ENCODE measurements around the gene TSEN15. TPM values are rescaled to one million over a fixed set of nuclear protein-coding genes. Genes with fewer than 3 reads are reported as not detected.
A peak's percentile ranks its signal among the peaks of the same experiment; 100 is the strongest.

TSEN15 gene
- total and polyA plus RNA-seq, 9 of the 15 experiments (the other 6 are each of a cell fraction or from before 2014, with no cell fraction given), result 25.6 to 121 (median 91.3) TPM

DNA sequence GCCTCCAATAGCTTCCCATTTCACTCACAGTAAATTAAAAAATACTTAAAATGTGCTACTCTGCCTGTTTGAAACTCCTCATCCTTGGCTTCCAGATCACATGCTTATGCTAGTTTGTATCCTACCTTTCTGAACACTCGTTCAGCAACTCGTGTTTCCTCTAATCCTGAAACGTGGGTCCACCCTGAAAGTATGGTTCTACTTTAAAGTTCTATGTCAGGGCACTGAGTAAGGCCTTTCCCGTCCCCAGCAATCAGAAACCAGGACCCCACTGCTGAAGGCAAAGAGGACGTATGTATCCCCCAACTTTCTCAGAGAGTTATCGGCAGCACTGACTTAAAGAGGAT lies 419 bp upstream of the TSEN15 start (continued):
- TF ChIP-seq, protein P1, sequence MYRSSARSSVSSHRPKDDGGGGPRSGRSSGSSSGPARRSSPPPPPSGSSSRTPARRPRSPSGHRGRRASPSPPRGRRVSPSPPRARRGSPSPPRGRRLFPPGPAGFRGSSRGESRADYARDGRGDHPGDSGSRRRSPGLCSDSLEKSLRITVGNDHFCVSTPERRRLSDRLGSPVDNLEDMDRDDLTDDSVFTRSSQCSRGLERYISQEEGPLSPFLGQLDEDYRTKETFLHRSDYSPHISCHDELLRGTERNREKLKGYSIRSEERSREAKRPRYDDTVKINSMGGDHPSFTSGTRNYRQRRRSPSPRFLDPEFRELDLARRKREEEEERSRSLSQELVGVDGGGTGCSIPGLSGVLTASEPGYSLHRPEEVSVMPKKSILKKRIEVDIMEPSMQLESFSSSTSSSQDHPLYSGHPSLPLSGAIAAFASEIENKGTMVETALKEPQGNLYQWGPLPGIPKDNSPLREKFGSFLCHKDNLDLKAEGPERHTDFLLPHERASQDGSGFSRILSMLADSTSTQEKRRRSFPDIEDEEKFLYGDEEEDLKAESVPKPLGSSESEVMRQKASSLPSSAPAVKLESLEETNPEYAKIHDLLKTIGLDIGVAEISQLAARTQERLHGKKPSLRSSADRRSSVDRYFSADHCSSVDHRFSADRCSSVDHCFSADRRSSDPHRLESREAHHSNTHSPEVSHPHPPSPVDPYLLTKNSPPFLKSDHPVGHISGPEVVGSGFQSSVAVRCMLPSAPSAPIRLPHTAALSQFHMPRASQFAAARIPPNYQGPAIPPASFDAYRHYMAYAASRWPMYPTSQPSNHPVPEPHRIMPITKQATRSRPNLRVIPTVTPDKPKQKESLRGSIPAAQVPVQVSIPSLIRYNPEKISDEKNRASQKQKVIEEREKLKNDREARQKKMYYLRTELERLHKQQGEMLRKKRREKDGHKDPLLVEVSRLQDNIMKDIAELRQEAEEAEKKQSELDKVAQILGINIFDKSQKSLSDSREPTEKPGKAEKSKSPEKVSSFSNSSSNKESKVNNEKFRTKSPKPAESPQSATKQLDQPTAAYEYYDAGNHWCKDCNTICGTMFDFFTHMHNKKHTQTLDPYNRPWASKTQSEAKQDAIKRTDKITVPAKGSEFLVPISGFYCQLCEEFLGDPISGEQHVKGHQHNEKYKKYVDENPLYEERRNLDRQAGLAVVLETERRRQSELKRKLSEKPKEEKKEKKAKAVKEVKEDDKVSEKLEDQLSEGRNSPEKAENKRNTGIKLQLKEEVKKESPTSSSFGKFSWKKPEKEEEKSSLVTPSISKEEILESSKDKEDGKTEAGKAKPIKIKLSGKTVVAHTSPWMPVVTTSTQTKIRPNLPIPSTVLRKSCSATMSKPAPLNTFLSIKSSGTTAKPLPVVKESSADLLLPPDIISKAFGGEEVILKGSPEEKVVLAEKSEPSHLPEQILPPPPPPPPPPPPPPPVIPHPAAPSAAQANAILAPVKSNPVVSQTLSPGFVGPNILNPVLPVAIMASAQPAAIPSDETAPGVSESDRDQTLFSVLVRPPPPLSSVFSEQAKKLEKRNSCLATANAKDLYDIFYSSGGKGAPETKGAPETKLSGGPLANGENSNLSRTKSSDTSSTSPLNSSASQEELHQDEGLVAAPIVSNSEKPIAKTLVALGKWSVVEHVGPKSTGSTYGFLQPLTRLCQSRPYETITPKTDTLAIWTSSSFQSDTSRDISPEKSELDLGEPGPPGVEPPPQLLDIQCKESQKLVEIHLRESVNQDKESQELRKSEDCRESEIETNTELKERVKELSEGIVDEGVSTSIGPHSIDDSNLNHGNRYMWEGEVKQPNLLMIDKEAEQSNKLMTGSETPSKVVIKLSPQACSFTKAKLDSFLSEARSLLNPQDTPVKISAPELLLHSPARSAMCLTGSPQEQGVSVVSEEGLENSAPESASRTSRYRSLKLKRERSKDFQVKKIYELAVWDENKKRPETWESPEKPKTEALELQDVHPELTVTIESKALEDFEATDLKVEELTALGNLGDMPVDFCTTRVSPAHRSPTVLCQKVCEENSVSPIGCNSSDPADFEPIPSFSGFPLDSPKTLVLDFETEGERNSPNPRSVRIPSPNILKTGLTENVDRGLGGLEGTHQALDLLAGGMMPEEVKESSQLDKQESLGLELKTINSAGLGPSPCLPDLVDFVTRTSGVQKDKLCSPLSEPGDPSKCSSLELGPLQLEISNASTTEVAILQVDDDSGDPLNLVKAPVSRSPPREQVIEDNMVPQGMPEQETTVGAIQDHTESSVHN (IDR thresholded peaks at IDR 0.05; ENCODE audit: borderline replicate concordance in 1 of 2, low read depth in 1 of 2), result peak in 1 of 2 experiments; percentile 49; a peak in 1 of 4 replicates
- TF ChIP-seq FOXK2 (conservative IDR thresholded peaks at IDR 0.05 in 1 of 2, IDR thresholded peaks at IDR 0.05 in 1 of 2; ENCODE audit: low read depth in 2 of 2), result peak in 1 of 2 experiments; percentile 21; a peak in 1 of 4 replicates
- peak; percentile 95 for TF ChIP-seq MGA (IDR thresholded peaks at IDR 0.05)

All from K562 (cell line).